Nephron progenitor cell (in vitro differentiated cells): ENCODE measurements around the gene SKIC8.

ENCODE experiments used
- DNase-seq: peaks from one replicate; pipeline ENCODE4 v3.0.0; 2021
- H3K27ac Mint-ChIP-seq: 2 replicates; pipeline ENCODE4 v1.8.0; 2021; ENCODE audit warnings: mild to moderate bottlenecking, moderate library complexity, mixed read lengths
- H3K27me3 Mint-ChIP-seq: 2 replicates; pipeline ENCODE4 v1.8.0; 2021; ENCODE audit warnings: mild to moderate bottlenecking, low read depth, mixed read lengths; ENCODE audit not compliant: poor library complexity
- H3K36me3 Mint-ChIP-seq: 2 replicates; pipeline ENCODE4 v1.8.0; 2021; ENCODE audit warnings: low read depth, mixed read lengths
- H3K4me1 Mint-ChIP-seq: 2 replicates; pipeline ENCODE4 v1.8.0; 2021; ENCODE audit warnings: mixed read lengths
- H3K4me3 Mint-ChIP-seq: 2 replicates; pipeline ENCODE4 v1.8.0; 2021; ENCODE audit warnings: mild to moderate bottlenecking, moderate library complexity, mixed read lengths
- H3K9me3 Mint-ChIP-seq: 2 replicates; pipeline ENCODE4 v1.8.0; 2021; ENCODE audit warnings: mild to moderate bottlenecking, moderate library complexity, mixed read lengths
- TF ChIP-seq, protein P1 (sequence below): fragments of 200-600 bp; sonication (generic); IDR thresholded peaks from 2 replicates; pipeline ENCODE4 v1.5.0; 2021; ENCODE audit warnings: antibody characterized with exemption

The SKIC8 gene

DNA sequence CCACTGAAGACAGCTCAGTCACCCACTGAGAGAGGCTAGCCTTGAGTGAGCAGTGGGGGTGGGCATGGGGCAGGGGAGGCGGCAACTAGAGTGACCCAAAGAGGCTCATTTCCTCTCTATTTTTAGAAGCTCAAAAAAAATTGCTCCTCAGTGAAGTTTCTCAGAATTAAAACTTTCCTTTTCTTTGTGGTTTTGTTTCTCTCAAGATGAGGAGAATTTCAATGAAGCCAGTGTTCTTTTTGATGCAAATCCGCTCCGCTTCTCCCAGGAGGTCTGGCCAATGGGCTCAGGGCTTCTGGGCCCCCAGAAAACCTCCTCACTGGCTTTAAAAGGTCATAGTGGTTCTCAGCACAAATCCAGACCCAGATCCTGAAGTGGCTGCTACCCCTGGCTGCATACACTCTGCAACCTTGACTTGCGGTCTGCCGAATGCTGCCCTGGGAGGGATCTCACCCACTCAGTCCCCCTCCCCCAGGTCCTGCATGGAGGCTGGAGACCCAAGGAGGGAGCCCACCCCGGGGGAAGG is 64.8 kb downstream of the SKIC8 start, which contains the start of gene ACSBG1:
Gene ACSBG1, minus strand, starts transcription at position 51 of the 526 bp plus-strand sequence. CDS start 64 bp downstream, outside the sequence.
- TF ChIP-seq, protein P1, sequence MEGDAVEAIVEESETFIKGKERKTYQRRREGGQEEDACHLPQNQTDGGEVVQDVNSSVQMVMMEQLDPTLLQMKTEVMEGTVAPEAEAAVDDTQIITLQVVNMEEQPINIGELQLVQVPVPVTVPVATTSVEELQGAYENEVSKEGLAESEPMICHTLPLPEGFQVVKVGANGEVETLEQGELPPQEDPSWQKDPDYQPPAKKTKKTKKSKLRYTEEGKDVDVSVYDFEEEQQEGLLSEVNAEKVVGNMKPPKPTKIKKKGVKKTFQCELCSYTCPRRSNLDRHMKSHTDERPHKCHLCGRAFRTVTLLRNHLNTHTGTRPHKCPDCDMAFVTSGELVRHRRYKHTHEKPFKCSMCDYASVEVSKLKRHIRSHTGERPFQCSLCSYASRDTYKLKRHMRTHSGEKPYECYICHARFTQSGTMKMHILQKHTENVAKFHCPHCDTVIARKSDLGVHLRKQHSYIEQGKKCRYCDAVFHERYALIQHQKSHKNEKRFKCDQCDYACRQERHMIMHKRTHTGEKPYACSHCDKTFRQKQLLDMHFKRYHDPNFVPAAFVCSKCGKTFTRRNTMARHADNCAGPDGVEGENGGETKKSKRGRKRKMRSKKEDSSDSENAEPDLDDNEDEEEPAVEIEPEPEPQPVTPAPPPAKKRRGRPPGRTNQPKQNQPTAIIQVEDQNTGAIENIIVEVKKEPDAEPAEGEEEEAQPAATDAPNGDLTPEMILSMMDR, result no peak
- H3K27me3 Mint-ChIP-seq, result peaks cover 24% of the 10 kb centered on the region
- no peak for DNase-seq
- H3K27ac Mint-ChIP-seq, result no peak within 1 kb of the TSS
- peaks cover 20% of the 10 kb centered on the region for H3K4me1 Mint-ChIP-seq
- H3K4me3 Mint-ChIP-seq, result no peak within 1 kb of the TSS
- H3K36me3 Mint-ChIP-seq, result no peaks in the 10 kb centered on the region
- no peaks in the 10 kb centered on the region for H3K9me3 Mint-ChIP-seq

GRCh38 chr15:78233496-78233895 is 65.9 kb downstream of the SKIC8 start:
- Mint-ChIP-seq H3K4me3 (no peak overlapping the region), H3K36me3 (no peaks in the 10 kb centered on the region), H3K4me1 (peaks cover 20% of the 10 kb centered on the region), H3K27me3 (peaks cover 29% of the 10 kb centered on the region), H3K27ac (no peak overlapping the region), H3K9me3 (no peaks in the 10 kb centered on the region)
- no peak for DNase-seq
- TF ChIP-seq, protein P1, result no peak
